HepG2 (cell line): ENCODE measurements around the gene RPH3AL. TPM values are rescaled to one million over a fixed set of nuclear protein-coding genes. Genes with fewer than 3 reads are reported as not detected.

Experiments used
- ARHGAP35 ChIP-seq: sonication (generic); formaldehyde crosslinking; IDR thresholded peaks from 2 replicates; pipeline ENCODE4 v1.9.0; 2022; ENCODE audit warnings: mild to moderate bottlenecking, inconsistent platforms, moderate library complexity, missing genetic modification reagents, borderline replicate concordance
- ATF1 ChIP-seq: IDR thresholded peaks from 2 replicates; pipeline ENCODE4 v1.6.1; 2016; ENCODE audit warnings: mild to moderate bottlenecking, control low read depth
- ELF1 ChIP-seq: sonication (generic); formaldehyde crosslinking; IDR thresholded peaks from 2 replicates; pipeline ENCODE4 v1.4.0; 2020; ENCODE audit warnings: missing genetic modification reagents
- FLYWCH1 ChIP-seq: sonication (generic); formaldehyde crosslinking; IDR thresholded peaks from 2 replicates; pipeline ENCODE4 v1.8.1; 2023; ENCODE audit warnings: mild to moderate bottlenecking, missing genetic modification reagents
- KLF13 ChIP-seq: sonication (generic); formaldehyde crosslinking; IDR thresholded peaks from 2 replicates; pipeline ENCODE4 v1.4.0; 2020; ENCODE audit warnings: mild to moderate bottlenecking, missing genetic modification reagents
- PREB ChIP-seq: sonication (generic); formaldehyde crosslinking; IDR thresholded peaks from 2 replicates; pipeline ENCODE4 v1.4.0; 2020; ENCODE audit warnings: missing genetic modification reagents
- RFXANK ChIP-seq: IDR thresholded peaks from 2 replicates; pipeline ENCODE4 v1.6.1; 2016
- TARDBP ChIP-seq: sonication (generic); formaldehyde crosslinking; IDR thresholded peaks from 2 replicates; pipeline ENCODE4 v1.8.0; 2022; ENCODE audit warnings: mild to moderate bottlenecking, missing genetic modification reagents
- TBX3 ChIP-seq: fragments of 450-650 bp; IDR thresholded peaks from 2 replicates; pipeline ENCODE4 v1.6.1; 2017; ENCODE audit warnings: antibody characterized with exemption, mild to moderate bottlenecking, inconsistent platforms, borderline replicate concordance
- TFE3 ChIP-seq: IDR thresholded peaks from 2 replicates; pipeline ENCODE4 v1.6.1; 2016
- TOPORS ChIP-seq: sonication (generic); formaldehyde crosslinking; IDR thresholded peaks from 2 replicates; pipeline ENCODE4 v1.8.0; 2023; ENCODE audit warnings: mild to moderate bottlenecking, missing genetic modification reagents
- U2AF1 ChIP-seq: fragments of 200-400 bp; formaldehyde crosslinking; optimal IDR thresholded peaks from 2 replicates; pipeline ENCODE3; 2017; ENCODE audit warnings: mild to moderate bottlenecking, low read depth, low read length
- ZBTB40 ChIP-seq, 2 experiments: fragments of 450-650 bp in 1 of 2; sonication (generic) in 1 of 2; formaldehyde crosslinking in 1 of 2; IDR thresholded peaks; 2 replicates each; pipeline versions ENCODE4 v1.6.1 to v1.8.0; 2016 to 2022; ENCODE audit warnings: antibody characterized with exemption in 1 of 2, mild to moderate bottlenecking in 1 of 2, missing genetic modification reagents in 1 of 2
- ZNF333 ChIP-seq: sonication (generic); formaldehyde crosslinking; IDR thresholded peaks from 2 replicates; pipeline ENCODE4 v1.4.0; 2020; ENCODE audit warnings: mild to moderate bottlenecking, missing genetic modification reagents, borderline replicate concordance
- ZNF713 ChIP-seq: sonication (generic); formaldehyde crosslinking; IDR thresholded peaks from 2 replicates; pipeline ENCODE4 v1.4.0; 2020; ENCODE audit warnings: mild to moderate bottlenecking, missing genetic modification reagents
- ZNF773 ChIP-seq: sonication (generic); formaldehyde crosslinking; IDR thresholded peaks from 2 replicates; pipeline ENCODE4 v1.4.0; 2020; ENCODE audit warnings: missing genetic modification reagents, borderline replicate concordance
- polyA plus RNA-seq, 8 experiments: library from polyadenylated mRNA; depleted of rRNA in 3 of 8; stranded (reverse) in 7 of 8; unstranded in 1 of 8; fragments of >200 nt; fragmentation: Illumina TruSeq in 4 of 8; extraction: Trizol in 4 of 8; gene quantifications; 2 replicates each; pipeline versions ENCODE4 v1.2.1 to v1.2.3, GENCODE V29; 2011 to 2016; ENCODE audit warnings: low read depth in 4 of 8, missing spikeins in 1 of 8, mixed read lengths in 1 of 8; ENCODE audit not compliant: insufficient read depth in 1 of 8
- total RNA-seq, 5 experiments: library from RNA; depleted of rRNA; stranded (reverse); fragments of >200 nt; fragmentation: Illumina TruSeq; extraction: Trizol; gene quantifications; 2 replicates each; pipeline ENCODE4 v1.2.3, GENCODE V29; 2016; ENCODE audit warnings: low read depth in 1 of 5
- TF ChIP-seq, protein P1 (sequence below): sonication (generic); IDR thresholded peaks from 2 replicates; pipeline ENCODE4 v1.6.1; 2016; ENCODE audit warnings: low read depth, borderline replicate concordance

Gene RPH3AL
- total and polyA plus RNA-seq, 2 of the 13 experiments (the other 11 are each of a cell fraction or from before 2014, with no cell fraction given): 7.8 to 16.4 TPM

GRCh38 chr17:282000-282911, 70.4 kb downstream of the RPH3AL start (continued):
- TF ChIP-seq ZBTB40 (IDR thresholded peaks at IDR 0.05) (no peak), ZBTB40 (CRISPR knock-in tag; IDR thresholded peaks at IDR 0.05) (no peak), TOPORS (CRISPR knock-in tag) (no peak), KLF13 (CRISPR knock-in tag) (no peak), TARDBP (0 out of 2 replicates have a peak, but pooled peaks have one; percentile 17), RFXANK (CRISPR knock-in tag) (no peak), ZNF773 (CRISPR knock-in tag) (no peak), ELF1 (no peak), FLYWCH1 (CRISPR knock-in tag) (no peak), ARHGAP35 (CRISPR knock-in tag) (no peak), U2AF1 (no peak), ZNF713 (CRISPR knock-in tag) (no peak), PREB (CRISPR knock-in tag) (no peak), TBX3 (no peak), TFE3 (CRISPR knock-in tag) (no peak), ATF1 (CRISPR knock-in tag) (no peak), ZNF333 (CRISPR knock-in tag) (no peak)
- TF ChIP-seq, protein P1, sequence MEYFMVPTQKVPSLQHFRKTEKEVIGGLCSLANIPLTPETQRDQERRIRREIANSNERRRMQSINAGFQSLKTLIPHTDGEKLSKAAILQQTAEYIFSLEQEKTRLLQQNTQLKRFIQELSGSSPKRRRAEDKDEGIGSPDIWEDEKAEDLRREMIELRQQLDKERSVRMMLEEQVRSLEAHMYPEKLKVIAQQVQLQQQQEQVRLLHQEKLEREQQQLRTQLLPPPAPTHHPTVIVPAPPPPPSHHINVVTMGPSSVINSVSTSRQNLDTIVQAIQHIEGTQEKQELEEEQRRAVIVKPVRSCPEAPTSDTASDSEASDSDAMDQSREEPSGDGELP: no peak
